Psoas muscle (tissue), 8 donors: ENCODE data around the gene WDR64. TPM values are rescaled to one million over a fixed set of nuclear protein-coding genes. Genes with fewer than 3 reads are reported as not detected.

ENCODE experiments used
- ATAC-seq, 4 donors: fragments of 200-7000 bp; cut with Tn5 transposase; one replicate each; pipeline ENCODE4 v1.9.1; 2020; ENCODE audit warnings: moderate library complexity in 3 of 4, mild to moderate bottlenecking in 2 of 4
- DNase-seq, 2 donors: peaks; one replicate each; pipeline ENCODE4 v3.0.0-alpha.2; 2020
- H3K27ac ChIP-seq: fragments of 200-600 bp; one replicate; pipeline ENCODE4 v1.8.0; 2022
- H3K27me3 ChIP-seq, 3 donors: fragments of 200-600 bp in 1 of 3; one replicate each; pipeline versions ENCODE4 v1.6.1 to v1.8.0; 2013 to 2022; ENCODE audit warnings: low read length in 2 of 3, mild to moderate bottlenecking in 2 of 3, moderate library complexity in 1 of 3; ENCODE audit not compliant: insufficient read depth in 3 of 3
- H3K36me3 ChIP-seq, 2 donors: fragments of 200-600 bp in 1 of 2; one replicate each; pipeline versions ENCODE4 v1.6.1 to v1.8.0; 2013 to 2022; ENCODE audit warnings: low read depth in 1 of 2, mild to moderate bottlenecking in 1 of 2, moderate library complexity in 1 of 2; ENCODE audit not compliant: insufficient read depth in 1 of 2
- H3K4me1 ChIP-seq: fragments of 200-600 bp; one replicate; pipeline ENCODE4 v1.8.0; 2022
- H3K4me3 ChIP-seq: fragments of 200-600 bp; one replicate; pipeline ENCODE4 v1.8.0; 2022; ENCODE audit warnings: mild to moderate bottlenecking
- H3K9me3 ChIP-seq: fragments of 200-600 bp; one replicate; pipeline ENCODE4 v1.8.0; 2022
- WGBS, 3 donors: extraction: QIAGEN DNeasy Blood & Tissue Kit; methylation state at CpG; one replicate each; pipeline versions ENCODE4 v1.1.6 to v1.1.7; 2013; 5-methylcytosine and 5-hydroxymethylcytosine counted together
- intact Hi-C, 2 donors: fragments of 100-400 bp; cut with DNase I; formaldehyde crosslinking; loops; one replicate each; pipeline versions ENCODE4 v1.11.0 to v1.14.2; 2022
- polyA plus RNA-seq, 3 donors: library from polyadenylated mRNA; stranded (reverse); fragments of 200-250 nt; gene quantifications; one replicate each; pipeline ENCODE4 v1.2.3, GENCODE V29; 2013
- total RNA-seq, 4 donors: library from RNA; stranded (reverse); fragmentation: NEBNext Ultra II Directional in 2 of 4; extraction: Animal tissue kit (Norgen Biotek cat#: 25700) in 2 of 4; gene quantifications; one replicate each; pipeline versions ENCODE4 v1.2.1 to v1.2.4, GENCODE V29; 2021 to 2023
- TF ChIP-seq, protein P1 (sequence below): fragments of 200-600 bp; IDR thresholded peaks from one replicate; pipeline ENCODE4 v1.8.0; 2022; ENCODE audit warnings: antibody characterized with exemption
- donor health status: healthy with polysubstance abuse.
- donor health status: DM: no; HTN: no; CAD: no; lungs with moderate emphysema.
- donor health status: Bipolar disorder and iron deficiency.
- donor health status: healthy.
- donor health status: DM: yes; HTN: yes; CAD: no.
- donor health status: DM: no; HTN: no; CAD: no.
- donor health status: DM: no; HTN: no; CAD: no.
- donor health status: DM: yes; HTN: yes; CAD: no.

Gene WDR64
- total and polyA plus RNA-seq, 7 donors = not detected

- TF ChIP-seq, protein P1, sequence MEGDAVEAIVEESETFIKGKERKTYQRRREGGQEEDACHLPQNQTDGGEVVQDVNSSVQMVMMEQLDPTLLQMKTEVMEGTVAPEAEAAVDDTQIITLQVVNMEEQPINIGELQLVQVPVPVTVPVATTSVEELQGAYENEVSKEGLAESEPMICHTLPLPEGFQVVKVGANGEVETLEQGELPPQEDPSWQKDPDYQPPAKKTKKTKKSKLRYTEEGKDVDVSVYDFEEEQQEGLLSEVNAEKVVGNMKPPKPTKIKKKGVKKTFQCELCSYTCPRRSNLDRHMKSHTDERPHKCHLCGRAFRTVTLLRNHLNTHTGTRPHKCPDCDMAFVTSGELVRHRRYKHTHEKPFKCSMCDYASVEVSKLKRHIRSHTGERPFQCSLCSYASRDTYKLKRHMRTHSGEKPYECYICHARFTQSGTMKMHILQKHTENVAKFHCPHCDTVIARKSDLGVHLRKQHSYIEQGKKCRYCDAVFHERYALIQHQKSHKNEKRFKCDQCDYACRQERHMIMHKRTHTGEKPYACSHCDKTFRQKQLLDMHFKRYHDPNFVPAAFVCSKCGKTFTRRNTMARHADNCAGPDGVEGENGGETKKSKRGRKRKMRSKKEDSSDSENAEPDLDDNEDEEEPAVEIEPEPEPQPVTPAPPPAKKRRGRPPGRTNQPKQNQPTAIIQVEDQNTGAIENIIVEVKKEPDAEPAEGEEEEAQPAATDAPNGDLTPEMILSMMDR = peak; percentile 34
- Histone ChIP-seq H3K9me3 (no peaks in the 10 kb centered on the region), H3K4me3 (no peak overlapping the region), H3K4me1 (no peaks in the 10 kb centered on the region), H3K27ac (no peak overlapping the region), H3K27me3 (no peaks in the 10 kb centered on the region), H3K36me3 (no peaks in the 10 kb centered on the region)
- ATAC-seq (no peak), DNase-seq (no peak)
- intact Hi-C loops = loop anchor here in 1 of 2 donors (5.0 kb wide), 1 partner anchor 228 kb away; no protein-coding TSS in a partner anchor
- WGBS, 3 donors = 4 to 12% (median 7%) methylated on average over 1 of the region's 1 CpG
These were observed 182.8 kb downstream of the WDR64 start for GRCh38 chr1:241834733-241835377.

DNA sequence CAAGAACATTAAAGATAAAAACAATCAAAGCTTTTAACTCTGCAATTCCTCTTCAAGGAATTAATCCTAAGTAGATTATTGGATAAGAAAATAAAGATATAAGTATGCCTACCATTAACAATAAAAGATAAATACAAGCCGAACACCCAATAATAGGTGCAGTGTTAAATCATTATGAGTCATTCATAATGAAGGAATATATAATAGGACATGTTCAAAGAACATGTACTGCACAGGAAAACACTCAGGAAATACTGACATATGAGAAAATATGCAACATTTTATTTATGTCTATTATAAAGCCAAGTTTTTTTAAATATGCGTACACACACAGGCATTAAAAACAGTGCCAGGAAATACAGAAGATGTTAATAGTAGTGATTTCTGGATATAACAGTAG is 184.9 kb downstream of the WDR64 start:
- no peaks in the 10 kb centered on the region for H3K36me3 ChIP-seq
- intact Hi-C loops = no loop called here
- 54 to 89% (median 67%) methylated on average over 2 of the region's 2 CpGs for WGBS, 3 donors
- DNase-seq (no peak), ATAC-seq (no peak)
- TF ChIP-seq, protein P1 = no peak
- no peak overlapping the region for H3K4me3 ChIP-seq
- H3K27ac ChIP-seq = no peak overlapping the region
- H3K27me3 ChIP-seq = no peaks in the 10 kb centered on the region
- H3K4me1 ChIP-seq = no peaks in the 10 kb centered on the region
- H3K9me3 ChIP-seq = no peaks in the 10 kb centered on the region

GRCh38 chr1:241837416-241837815 is 185.3 kb downstream of the WDR64 start:
- H3K9me3 ChIP-seq = no peaks in the 10 kb centered on the region
- no peaks in the 10 kb centered on the region for H3K36me3 ChIP-seq
- H3K27ac ChIP-seq = no peak overlapping the region
- DNase-seq = no peak
- 53 to 61% (median 58%) methylated on average over 5 of the region's 5 CpGs for WGBS, 3 donors
- no peak overlapping the region for H3K4me3 ChIP-seq
- intact Hi-C loops = no loop called here
- TF ChIP-seq, protein P1 = no peak
- ATAC-seq = no peak
- no peaks in the 10 kb centered on the region for H3K27me3 ChIP-seq
- no peaks in the 10 kb centered on the region for H3K4me1 ChIP-seq

- no peaks in the 10 kb centered on the region for H3K4me1 ChIP-seq
- TF ChIP-seq, protein P1 = no peak
- 25 to 45% (median 27%) methylated on average over 4 of the region's 4 CpGs for WGBS, 3 donors
- DNase-seq = no peak
- H3K27ac ChIP-seq = no peak overlapping the region
- no peaks in the 10 kb centered on the region for H3K27me3 ChIP-seq
- H3K36me3 ChIP-seq = no peaks in the 10 kb centered on the region
- no peak for ATAC-seq
- H3K4me3 ChIP-seq = no peak overlapping the region
- intact Hi-C loops = no loop called here
- no peaks in the 10 kb centered on the region for H3K9me3 ChIP-seq
These were observed 185.8 kb downstream of the WDR64 start for GRCh38 chr1:241837901-241838300.

GRCh38 chr1:241838897-241839296 is 186.8 kb downstream of the WDR64 start:
- ATAC-seq = no peak
- Histone ChIP-seq H3K9me3 (no peaks in the 10 kb centered on the region), H3K4me3 (no peak overlapping the region), H3K4me1 (no peaks in the 10 kb centered on the region), H3K36me3 (no peaks in the 10 kb centered on the region), H3K27ac (no peak overlapping the region), H3K27me3 (no peaks in the 10 kb centered on the region)
- TF ChIP-seq, protein P1 = no peak
- DNase-seq = no peak
- 92 to 98% (median 93%) methylated on average over 5 of the region's 5 CpGs for WGBS, 3 donors
- intact Hi-C loops = no loop called here
